Mesenchymal stem cell (in vitro differentiated cells and primary cell): ENCODE results near the gene MFSD6.

Source experiments
- DNase-seq: peaks from one replicate; pipeline ENCODE4 v3.0.0-alpha.2; 2013
- H2AFZ ChIP-seq: one replicate; pipeline ENCODE4 v1.6.1; 2013; ENCODE audit warnings: low read depth, mild to moderate bottlenecking, control low read depth, inconsistent platforms, low read length, moderate library complexity
- H2AK5ac ChIP-seq: 2 replicates; pipeline ENCODE4 v1.6.1; 2013; ENCODE audit warnings: low read length, moderate library complexity, mild to moderate bottlenecking, inconsistent platforms; ENCODE audit not compliant: severe bottlenecking
- H2BK120ac ChIP-seq: one replicate; pipeline ENCODE4 v1.6.1; 2013; ENCODE audit warnings: low read depth, mild to moderate bottlenecking, inconsistent platforms, low read length, moderate library complexity
- H2BK12ac ChIP-seq, 2 experiments: one replicate each; pipeline ENCODE4 v1.6.1; 2013; ENCODE audit warnings: inconsistent platforms in 2 of 2, low read length in 2 of 2, mild to moderate bottlenecking in 2 of 2, moderate library complexity in 2 of 2, control low read depth in 1 of 2
- H2BK15ac ChIP-seq: one replicate; pipeline ENCODE4 v1.6.1; 2013; ENCODE audit warnings: mild to moderate bottlenecking, low read depth, inconsistent platforms; ENCODE audit not compliant: poor library complexity, severe bottlenecking
- H2BK5ac ChIP-seq: 2 replicates; pipeline ENCODE4 v1.6.1; 2013; ENCODE audit warnings: low read depth, mild to moderate bottlenecking, low read length, control low read depth, inconsistent platforms; ENCODE audit not compliant: poor library complexity, severe bottlenecking
- H3K14ac ChIP-seq, 2 experiments: one replicate each; pipeline ENCODE4 v1.6.1; 2013; ENCODE audit warnings: inconsistent platforms in 2 of 2, low read length in 2 of 2, control low read depth in 1 of 2, mild to moderate bottlenecking in 1 of 2, moderate library complexity in 1 of 2
- H3K18ac ChIP-seq, 2 experiments: one replicate each; pipeline ENCODE4 v1.6.1; 2013; ENCODE audit warnings: inconsistent platforms in 2 of 2, low read length in 2 of 2, control low read depth in 1 of 2, low read depth in 1 of 2, mild to moderate bottlenecking in 1 of 2
- H3K23ac ChIP-seq, 2 experiments: one replicate each; pipeline ENCODE4 v1.6.1; 2013; ENCODE audit warnings: inconsistent platforms in 2 of 2, low read length in 2 of 2, mild to moderate bottlenecking in 2 of 2, moderate library complexity in 2 of 2, control low read depth in 1 of 2
- H3K27ac ChIP-seq: 2 replicates; pipeline ENCODE4 v1.5.1; 2013; ENCODE audit warnings: mild to moderate bottlenecking, moderate library complexity, low read length, control low read depth, inconsistent platforms; ENCODE audit not compliant: poor library complexity, severe bottlenecking
- H3K27me3 ChIP-seq, 2 experiments: 2 replicates each; pipeline versions ENCODE4 v1.6.1 to v1.7.0; 2013; ENCODE audit warnings: low read length in 2 of 2, mild to moderate bottlenecking in 2 of 2, moderate library complexity in 2 of 2, control low read depth in 1 of 2, inconsistent platforms in 1 of 2; ENCODE audit not compliant: control insufficient read depth in 1 of 2, insufficient read depth in 1 of 2
- H3K36me3 ChIP-seq, 2 experiments: 2 replicates each; pipeline versions ENCODE4 v1.6.1 to v1.7.0; 2013; ENCODE audit warnings: low read length in 2 of 2, control low read depth in 1 of 2, inconsistent platforms in 1 of 2, low read depth in 1 of 2, mild to moderate bottlenecking in 1 of 2; ENCODE audit not compliant: insufficient read depth in 2 of 2, control insufficient read depth in 1 of 2
- H3K4ac ChIP-seq, 2 experiments: one replicate each; pipeline ENCODE4 v1.6.1; 2013; ENCODE audit warnings: inconsistent platforms in 2 of 2, low read length in 2 of 2, mild to moderate bottlenecking in 2 of 2, moderate library complexity in 2 of 2, control low read depth in 1 of 2, low read depth in 1 of 2
- H3K4me1 ChIP-seq: 2 replicates; pipeline ENCODE4 v1.6.1; 2013; ENCODE audit warnings: low read depth, low read length, control low read depth; ENCODE audit not compliant: control insufficient read depth, insufficient read depth
- H3K4me2 ChIP-seq: 2 replicates; pipeline ENCODE4 v1.6.1; 2013; ENCODE audit warnings: low read length, mild to moderate bottlenecking, inconsistent platforms; ENCODE audit not compliant: poor library complexity, severe bottlenecking
- H3K4me3 ChIP-seq, 2 experiments: 2 replicates each; pipeline versions ENCODE4 v1.5.1 to v1.7.0; 2013; ENCODE audit warnings: low read length in 2 of 2, mild to moderate bottlenecking in 2 of 2, control low read depth in 1 of 2, low read depth in 1 of 2; ENCODE audit not compliant: insufficient read depth in 1 of 2
- H3K79me1 ChIP-seq: replicated peaks from 2 replicates; pipeline ENCODE4 v1.6.1; 2013; ENCODE audit warnings: mild to moderate bottlenecking, control low read depth, low read length, inconsistent platforms; ENCODE audit not compliant: poor library complexity, severe bottlenecking
- H3K9ac ChIP-seq: 2 replicates; pipeline ENCODE4 v1.7.0; 2013; ENCODE audit warnings: mild to moderate bottlenecking, low read length, moderate library complexity
- H3K9me3 ChIP-seq: 2 replicates; pipeline ENCODE4 v1.7.0; 2013; ENCODE audit warnings: mild to moderate bottlenecking, low read length; ENCODE audit not compliant: control insufficient read depth
- H4K8ac ChIP-seq: one replicate; pipeline ENCODE4 v1.6.1; 2013; ENCODE audit warnings: inconsistent platforms, mild to moderate bottlenecking, low read length, moderate library complexity
- H4K91ac ChIP-seq: one replicate; pipeline ENCODE4 v1.6.1; 2013; ENCODE audit warnings: mild to moderate bottlenecking, low read length, inconsistent platforms
- WGBS: methylation state at CpG from one replicate; pipeline ENCODE4 v1.1.7; 2013; ENCODE audit warnings: mixed read lengths; 5-methylcytosine and 5-hydroxymethylcytosine counted together

MFSD6 gene

DNA sequence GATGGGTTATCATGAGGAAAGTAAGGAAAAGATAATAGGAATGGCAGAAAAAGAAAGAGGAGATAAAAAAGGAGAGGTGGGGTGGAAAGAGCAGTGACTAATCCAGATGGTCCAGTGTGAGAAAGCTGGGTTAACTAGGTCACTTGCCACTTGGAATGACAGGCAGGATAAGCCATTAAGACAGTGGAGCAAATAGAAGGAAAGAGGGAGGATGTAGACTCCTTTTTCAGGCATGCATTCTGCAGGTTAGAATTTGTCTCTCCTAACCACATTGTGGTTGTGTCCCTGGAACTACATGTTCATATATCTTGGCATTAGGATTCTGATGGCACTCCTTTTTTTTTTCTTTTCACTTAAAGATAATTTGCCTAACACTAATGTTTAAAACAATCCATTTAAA lies 139.7 kb downstream of the MFSD6 start:
- H2BK5ac ChIP-seq, result no peak overlapping the region
- H3K4me1 ChIP-seq, result no peaks in the 10 kb centered on the region
- H3K9ac ChIP-seq, result no peak overlapping the region
- no peak overlapping the region for H3K14ac ChIP-seq
- no peak overlapping the region for H2BK120ac ChIP-seq
- no peak overlapping the region for H3K4me3 ChIP-seq
- H3K9me3 ChIP-seq, result no peaks in the 10 kb centered on the region
- H3K4me2 ChIP-seq, result no peak overlapping the region
- no peaks in the 10 kb centered on the region for H3K27me3 ChIP-seq
- no peak overlapping the region for H3K27ac ChIP-seq
- H3K4ac ChIP-seq, result no peak overlapping the region
- DNase-seq, result no peak
- H3K18ac ChIP-seq, result no peak overlapping the region
- no peak overlapping the region for H2BK12ac ChIP-seq
- H4K8ac ChIP-seq, result no peak overlapping the region
- H2AK5ac ChIP-seq, result no peak overlapping the region
- no peak overlapping the region for H3K23ac ChIP-seq
- H3K79me1 ChIP-seq, result peaks cover 4% of the 10 kb centered on the region
- no peak overlapping the region for H2BK15ac ChIP-seq
- H2AFZ ChIP-seq, result no peak overlapping the region
- H3K36me3 ChIP-seq, result no peaks in the 10 kb centered on the region
- no peak overlapping the region for H4K91ac ChIP-seq

- no peaks in the 10 kb centered on the region for H3K36me3 ChIP-seq
- no peak overlapping the region for H3K4me3 ChIP-seq
- H3K4me1 ChIP-seq, result no peaks in the 10 kb centered on the region
- H2AK5ac ChIP-seq, result no peak overlapping the region
- no peak overlapping the region for H2BK5ac ChIP-seq
- H3K4me2 ChIP-seq, result no peak overlapping the region
- H4K8ac ChIP-seq, result no peak overlapping the region
- no peak overlapping the region for H3K9ac ChIP-seq
- H3K27ac ChIP-seq, result no peak overlapping the region
- H3K9me3 ChIP-seq, result no peaks in the 10 kb centered on the region
- no peak overlapping the region for H2BK120ac ChIP-seq
- H3K27me3 ChIP-seq, result no peaks in the 10 kb centered on the region
- no peaks in the 10 kb centered on the region for H3K79me1 ChIP-seq
- no peak overlapping the region for H2BK12ac ChIP-seq
- H3K18ac ChIP-seq, result no peak overlapping the region
- H2BK15ac ChIP-seq, result no peak overlapping the region
- H3K23ac ChIP-seq, result no peak overlapping the region
- no peak overlapping the region for H2AFZ ChIP-seq
- H3K4ac ChIP-seq, result no peak overlapping the region
- no peak overlapping the region for H4K91ac ChIP-seq
- WGBS, result 97% methylated on average over 3 of the region's 3 CpGs
- no peak overlapping the region for H3K14ac ChIP-seq
- DNase-seq, result no peak
Observed at GRCh38 chr2:190550137-190550536, 142.0 kb downstream of the MFSD6 start.
